Loucy (cell line): ENCODE measurements around the gene SNX10.

ENCODE experiments used
- H2AFZ ChIP-seq: fragments of 200-600 bp; sonication (generic); 2 replicates; pipeline ENCODE4 v1.6.0; 2016; ENCODE audit warnings: antibody characterized with exemption, mild to moderate bottlenecking, low read length, moderate library complexity
- H3F3A ChIP-seq: fragments of 200-600 bp; 2 replicates; pipeline ENCODE4 v1.6.0; 2016; ENCODE audit warnings: antibody characterized with exemption, low read depth, mild to moderate bottlenecking
- H3K27me3 ChIP-seq: fragments of 200-600 bp; sonication (generic); 2 replicates; pipeline ENCODE4 v1.6.1; 2014; ENCODE audit warnings: low read length, mild to moderate bottlenecking; ENCODE audit not compliant: insufficient read depth, poor library complexity, severe bottlenecking
- H3K36me3 ChIP-seq: fragments of 200-600 bp; sonication (generic); 2 replicates; pipeline ENCODE4 v1.6.1; 2016; ENCODE audit warnings: low read length; ENCODE audit not compliant: insufficient read depth
- H3K4me1 ChIP-seq: fragments of 200-600 bp; sonication (generic); 2 replicates; pipeline ENCODE4 v1.5.1; 2014; ENCODE audit warnings: low read length, mild to moderate bottlenecking; ENCODE audit not compliant: insufficient read depth, poor library complexity, severe bottlenecking
- H3K4me2 ChIP-seq: fragments of 200-600 bp; sonication (generic); 2 replicates; pipeline ENCODE4 v1.6.0; 2014; ENCODE audit warnings: antibody characterized with exemption, low read length, low read depth, mild to moderate bottlenecking; ENCODE audit not compliant: poor library complexity, severe bottlenecking
- H3K4me3 ChIP-seq: fragments of 200-600 bp; sonication (generic); 2 replicates; pipeline ENCODE4 v1.5.1; 2014; ENCODE audit warnings: low read length, mild to moderate bottlenecking, mixed read lengths; ENCODE audit not compliant: poor library complexity, severe bottlenecking
- H3K79me2 ChIP-seq: fragments of 200-600 bp; sonication (generic); 2 replicates; pipeline ENCODE4 v1.6.1; 2014; ENCODE audit warnings: low read length; ENCODE audit not compliant: insufficient read depth
- H3K9ac ChIP-seq: fragments of 200-600 bp; sonication (generic); 2 replicates; pipeline ENCODE4 v1.6.0; 2014; ENCODE audit warnings: mild to moderate bottlenecking, low read depth, low read length, moderate library complexity; ENCODE audit not compliant: poor library complexity, severe bottlenecking
- H3K9me2 ChIP-seq: fragments of 200-600 bp; sonication (generic); replicated peaks from 2 replicates; pipeline ENCODE4 v1.6.1; 2016; ENCODE audit warnings: low read depth, low read length, mixed read lengths
- H3K9me3 ChIP-seq: fragments of 200-600 bp; sonication (generic); 2 replicates; pipeline ENCODE4 v1.6.1; 2014; ENCODE audit warnings: mild to moderate bottlenecking, antibody characterized with exemption, low read length, low read depth; ENCODE audit not compliant: insufficient read depth
- H4K20me1 ChIP-seq: fragments of 200-600 bp; sonication (generic); 2 replicates; pipeline ENCODE4 v1.6.0; 2014; ENCODE audit warnings: antibody characterized with exemption, low read length, mild to moderate bottlenecking; ENCODE audit not compliant: insufficient read depth, poor library complexity, severe bottlenecking
- EZH2phosphoT487 ChIP-seq: fragments of 200-600 bp; IDR thresholded peaks from 2 replicates; pipeline ENCODE4 v1.6.1; 2018; ENCODE audit warnings: antibody characterized with exemption, mild to moderate bottlenecking, moderate library complexity, borderline replicate concordance
- TF ChIP-seq, protein P1 (sequence below): fragments of 200-600 bp; sonication (generic); conservative IDR thresholded peaks from 2 replicates; pipeline ENCODE4 v1.5.1; 2014; ENCODE audit warnings: mild to moderate bottlenecking, antibody characterized with exemption, low read length

The SNX10 gene

DNA sequence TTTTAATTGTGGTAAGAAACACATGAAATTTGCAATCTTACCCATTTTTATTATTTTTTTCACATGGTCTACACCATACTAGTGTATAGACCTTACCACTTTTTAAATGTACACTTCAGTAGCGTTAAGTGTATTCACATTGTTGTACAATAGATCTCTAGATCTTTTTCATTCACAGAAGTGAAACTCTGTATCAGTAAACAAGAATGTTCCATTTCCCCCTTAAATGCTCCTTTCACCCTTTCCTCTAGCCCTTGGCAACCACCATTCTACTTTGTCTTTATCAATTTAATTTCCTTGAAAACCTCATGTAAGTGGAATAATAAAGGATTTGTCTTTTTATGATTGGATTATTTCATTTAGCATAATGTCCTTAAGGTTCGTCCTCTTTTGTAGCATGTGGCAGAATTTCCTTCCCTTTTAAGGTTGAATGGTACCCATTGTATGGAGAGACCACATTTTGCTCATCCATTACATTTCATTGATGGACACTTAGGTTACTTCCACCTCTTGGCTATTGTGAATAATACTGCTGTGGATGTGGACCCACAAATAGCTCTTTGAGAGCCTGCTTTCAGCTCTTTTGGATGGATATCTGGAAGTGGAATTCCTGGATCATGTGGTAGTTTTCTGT is 45.7 kb downstream of the SNX10 start:
- H3K9me2 ChIP-seq = no peaks in the 10 kb centered on the region
- no peaks in the 10 kb centered on the region for H3K36me3 ChIP-seq
- H4K20me1 ChIP-seq = peaks cover 4% of the 10 kb centered on the region
- no peak overlapping the region for H3K9ac ChIP-seq
- H3K27me3 ChIP-seq = no peaks in the 10 kb centered on the region
- no peak overlapping the region for H2AFZ ChIP-seq
- TF ChIP-seq EZH2phosphoT487 = no peak
- TF ChIP-seq, protein P1, sequence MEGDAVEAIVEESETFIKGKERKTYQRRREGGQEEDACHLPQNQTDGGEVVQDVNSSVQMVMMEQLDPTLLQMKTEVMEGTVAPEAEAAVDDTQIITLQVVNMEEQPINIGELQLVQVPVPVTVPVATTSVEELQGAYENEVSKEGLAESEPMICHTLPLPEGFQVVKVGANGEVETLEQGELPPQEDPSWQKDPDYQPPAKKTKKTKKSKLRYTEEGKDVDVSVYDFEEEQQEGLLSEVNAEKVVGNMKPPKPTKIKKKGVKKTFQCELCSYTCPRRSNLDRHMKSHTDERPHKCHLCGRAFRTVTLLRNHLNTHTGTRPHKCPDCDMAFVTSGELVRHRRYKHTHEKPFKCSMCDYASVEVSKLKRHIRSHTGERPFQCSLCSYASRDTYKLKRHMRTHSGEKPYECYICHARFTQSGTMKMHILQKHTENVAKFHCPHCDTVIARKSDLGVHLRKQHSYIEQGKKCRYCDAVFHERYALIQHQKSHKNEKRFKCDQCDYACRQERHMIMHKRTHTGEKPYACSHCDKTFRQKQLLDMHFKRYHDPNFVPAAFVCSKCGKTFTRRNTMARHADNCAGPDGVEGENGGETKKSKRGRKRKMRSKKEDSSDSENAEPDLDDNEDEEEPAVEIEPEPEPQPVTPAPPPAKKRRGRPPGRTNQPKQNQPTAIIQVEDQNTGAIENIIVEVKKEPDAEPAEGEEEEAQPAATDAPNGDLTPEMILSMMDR = no peak
- H3K79me2 ChIP-seq = peaks cover 46% of the 10 kb centered on the region
- H3K4me3 ChIP-seq = no peak overlapping the region
- H3F3A ChIP-seq = peaks cover 6% of the 10 kb centered on the region; the same call in 1 of the 2 replicates
- no peak overlapping the region for H3K4me2 ChIP-seq
- no peaks in the 10 kb centered on the region for H3K9me3 ChIP-seq
- H3K4me1 ChIP-seq = peaks cover 25% of the 10 kb centered on the region

DNA sequence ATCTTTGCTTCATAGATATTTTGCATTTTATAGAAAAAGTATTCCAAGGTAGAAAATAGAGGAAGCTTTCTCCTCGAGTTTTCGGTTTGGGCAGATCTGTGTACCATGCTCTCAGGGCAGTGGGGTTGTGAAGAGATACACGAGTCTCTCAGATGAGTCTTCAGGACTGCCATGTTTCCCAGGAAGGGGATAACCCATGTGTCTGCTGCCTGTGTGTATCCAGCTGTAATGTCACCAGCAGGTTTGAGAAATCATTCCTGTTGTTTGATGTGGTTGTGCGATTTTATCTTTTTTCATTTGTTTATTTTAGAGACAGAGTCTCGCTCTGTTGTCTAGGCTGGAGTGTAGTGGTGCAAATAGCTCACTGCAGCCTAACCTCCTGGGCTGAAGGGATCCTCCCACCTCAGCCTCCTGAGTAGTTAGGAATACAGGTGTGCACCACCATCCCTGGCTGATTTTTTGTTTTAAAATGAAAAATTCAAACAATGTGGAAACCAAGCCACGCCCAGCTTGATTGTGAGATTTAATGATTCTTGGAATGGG is 48.9 kb downstream of the SNX10 start:
- Histone ChIP-seq H3F3A (no peaks in the 10 kb centered on the region), H3K36me3 (no peaks in the 10 kb centered on the region), H3K9me3 (no peaks in the 10 kb centered on the region), H3K4me2 (no peak overlapping the region), H2AFZ (no peak overlapping the region), H4K20me1 (no peaks in the 10 kb centered on the region), H3K4me1 (peaks cover 5% of the 10 kb centered on the region), H3K9ac (no peak overlapping the region), H3K79me2 (peaks cover 52% of the 10 kb centered on the region), H3K9me2 (no peaks in the 10 kb centered on the region), H3K27me3 (no peaks in the 10 kb centered on the region), H3K4me3 (no peak overlapping the region)
- no peak for TF ChIP-seq EZH2phosphoT487

DNA sequence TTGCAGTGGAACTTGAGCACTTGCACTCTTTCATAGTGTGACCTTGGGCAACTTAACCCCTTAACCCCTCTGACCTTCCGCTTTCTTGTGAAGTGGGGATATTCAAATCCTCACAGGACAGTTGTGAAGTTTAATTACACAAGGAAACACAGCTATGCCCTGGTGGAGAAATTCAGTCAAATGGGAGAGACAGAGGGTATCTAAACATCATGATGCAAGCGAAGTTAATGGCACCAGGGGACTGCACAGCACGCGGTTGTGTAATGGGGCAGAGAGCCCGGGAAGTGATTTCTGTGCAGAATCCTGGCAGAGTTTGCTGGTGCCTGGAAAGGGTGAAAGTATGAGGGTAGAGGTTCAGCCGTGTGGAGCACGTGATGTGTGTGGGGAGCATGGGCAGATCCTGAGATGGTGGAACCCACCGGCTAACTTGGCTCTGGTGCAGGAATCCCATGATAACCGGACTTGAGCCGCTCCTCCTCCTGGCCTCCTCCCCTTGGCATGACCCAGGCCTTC is 51.7 kb downstream of the SNX10 start:
- H3K4me3 ChIP-seq = no peak overlapping the region
- H3K27me3 ChIP-seq = no peaks in the 10 kb centered on the region
- H3K36me3 ChIP-seq = peaks cover 21% of the 10 kb centered on the region; the same call in 1 of the 2 replicates
- peaks cover 5% of the 10 kb centered on the region for H3K4me1 ChIP-seq
- H3K9me3 ChIP-seq = no peaks in the 10 kb centered on the region
- no peaks in the 10 kb centered on the region for H4K20me1 ChIP-seq
- no peaks in the 10 kb centered on the region for H3K9me2 ChIP-seq
- H3K79me2 ChIP-seq = peaks cover 29% of the 10 kb centered on the region; the same call in 1 of the 2 replicates
- H3K9ac ChIP-seq = no peak overlapping the region
- no peaks in the 10 kb centered on the region for H3F3A ChIP-seq
- no peak overlapping the region for H3K4me2 ChIP-seq
- TF ChIP-seq EZH2phosphoT487 = no peak
- TF ChIP-seq, protein P1 = no peak
- no peak overlapping the region for H2AFZ ChIP-seq
